HG03060 (cell line): ENCODE data around the gene SALL4.
"Not testable (repeated sequence)": the region's sequence is repeated elsewhere in the genome, so short reads cannot be mapped to it uniquely, and the experiment has no call there.

Experiments
- ATAC-seq: cut with Tn5 transposase; IDR thresholded peaks from one replicate; pipeline ENCODE4 v1.9.1; 2021; ENCODE audit warnings: low read depth, moderate number of reproducible peaks; ENCODE audit not compliant: unreplicated experiment

The SALL4 gene

GRCh38 chr20:51803148-51803854 lies 980 bp upstream of the SALL4 start:
- ATAC-seq: no peak

- no peak for ATAC-seq
Observed at GRCh38 chr20:51801823-51802123, 548 bp downstream of the SALL4 start.

GRCh38 chr20:51801122-51801822 lies 1.0 kb downstream of the SALL4 start:
- ATAC-seq: no peak

- no peak for ATAC-seq
Observed at GRCh38 chr20:51800872-51801121, 1.5 kb downstream of the SALL4 start.

- no peak for ATAC-seq
Observed at GRCh38 chr20:51800060-51800871, 2.1 kb downstream of the SALL4 start.

- no peak for ATAC-seq
Observed at GRCh38 chr20:51799401-51799860, 2.9 kb downstream of the SALL4 start.

- no peak for ATAC-seq
Observed at GRCh38 chr20:51797357-51798025, 4.8 kb downstream of the SALL4 start.

GRCh38 chr20:51796340-51796739 lies 6.0 kb downstream of the SALL4 start:
- ATAC-seq: no peak

GRCh38 chr20:51792960-51793359 lies 9.4 kb downstream of the SALL4 start:
- ATAC-seq: no peak

GRCh38 chr20:51791626-51792025 lies 10.7 kb downstream of the SALL4 start:
- ATAC-seq: no peak

- no peak for ATAC-seq
Observed at GRCh38 chr20:51790256-51790655, 12.1 kb downstream of the SALL4 start.

- ATAC-seq: no peak
Observed at GRCh38 chr20:51789434-51789833, 12.9 kb downstream of the SALL4 start.

GRCh38 chr20:51788822-51789221 lies 13.5 kb downstream of the SALL4 start:
- ATAC-seq: no peak

GRCh38 chr20:51784299-51784698 lies 18.0 kb downstream of the SALL4 start:
- no peak for ATAC-seq

- not testable (repeated sequence) for ATAC-seq
Observed at GRCh38 chr20:51778229-51778759, 24.0 kb downstream of the SALL4 start.

GRCh38 chr20:51775241-51775640 lies 27.1 kb downstream of the SALL4 start:
- ATAC-seq: no peak

GRCh38 chr20:51772236-51772635 lies 30.1 kb downstream of the SALL4 start:
- ATAC-seq: no peak

GRCh38 chr20:51769976-51770615 lies 32.2 kb downstream of the SALL4 start:
- no peak for ATAC-seq

- ATAC-seq: no peak
Observed at GRCh38 chr20:51768759-51769517, 33.4 kb downstream of the SALL4 start.
